Natural killer cell (primary cell): ENCODE data around the gene VAC14. TPM values are rescaled to one million over a fixed set of nuclear protein-coding genes. Genes with fewer than 3 reads are reported as not detected.
"Not testable (repeated sequence)": the region's sequence is repeated elsewhere in the genome, so short reads cannot be mapped to it uniquely, and the experiment has no call there.

ENCODE experiments used
- ATAC-seq, 3 donors: fragments of 150-1000 bp in 2 of 3; fragments of 200-7000 bp in 1 of 3; cut with Tn5 transposase; 1 replicate in 1 of 3; 2 replicates in 2 of 3; pipeline ENCODE4 v1.10.0; 2021; ENCODE audit warnings: mild to moderate bottlenecking in 2 of 3, moderate library complexity in 2 of 3
- DNase-seq, 2 donors: peaks; one replicate each; pipeline versions ENCODE4 v3.0.0 to v3.0.0-alpha.2; 2013 to 2021; ENCODE audit warnings: mixed read lengths in 1 of 2
- H3K27ac ChIP-seq: one replicate; pipeline ENCODE4 v1.5.1; 2013; ENCODE audit warnings: mild to moderate bottlenecking, low read length
- H3K27me3 ChIP-seq: one replicate; pipeline ENCODE4 v1.6.1; 2013; ENCODE audit warnings: low read length; ENCODE audit not compliant: control insufficient read depth, insufficient read depth
- H3K36me3 ChIP-seq: one replicate; pipeline ENCODE4 v1.6.1; 2013; ENCODE audit warnings: low read length; ENCODE audit not compliant: control insufficient read depth, insufficient read depth
- H3K4me1 ChIP-seq: one replicate; pipeline ENCODE4 v1.6.1; 2013; ENCODE audit warnings: low read length; ENCODE audit not compliant: control insufficient read depth, insufficient read depth
- H3K4me3 ChIP-seq: one replicate; pipeline ENCODE4 v1.5.1; 2013; ENCODE audit warnings: low read length
- H3K9me3 ChIP-seq: one replicate; pipeline ENCODE4 v1.6.1; 2013; ENCODE audit warnings: low read length; ENCODE audit not compliant: control insufficient read depth, insufficient read depth
- H3K27ac Mint-ChIP-seq, 2 donors: one replicate each; pipeline ENCODE4 v1.8.0; 2022; ENCODE audit warnings: mild to moderate bottlenecking in 2 of 2, mixed read lengths in 2 of 2, moderate library complexity in 1 of 2
- H3K27me3 Mint-ChIP-seq, 2 donors: one replicate each; pipeline ENCODE4 v1.8.0; 2022; ENCODE audit warnings: low read depth in 2 of 2, mixed read lengths in 2 of 2
- H3K36me3 Mint-ChIP-seq: one replicate; pipeline ENCODE4 v1.8.0; 2022; ENCODE audit warnings: mixed read lengths
- H3K4me1 Mint-ChIP-seq, 2 donors: one replicate each; pipeline ENCODE4 v1.8.0; 2022; ENCODE audit warnings: mixed read lengths in 2 of 2
- H3K4me3 Mint-ChIP-seq: one replicate; pipeline ENCODE4 v1.8.0; 2022; ENCODE audit warnings: mild to moderate bottlenecking, moderate library complexity, mixed read lengths
- H3K9me3 Mint-ChIP-seq, 2 donors: one replicate each; pipeline ENCODE4 v1.8.0; 2022; ENCODE audit warnings: mixed read lengths in 2 of 2
- CTCF ChIP-seq: fragments of 200-600 bp; IDR thresholded peaks from one replicate; pipeline ENCODE4 v1.8.0; 2022; ENCODE audit warnings: antibody characterized with exemption
- WGBS: methylation state at CpG from one replicate; pipeline ENCODE4 v1.1.7; 2013; ENCODE audit warnings: missing lambda C conversion rate; ENCODE audit not compliant: insufficient coverage; 5-methylcytosine and 5-hydroxymethylcytosine counted together
- intact Hi-C: fragments of 100-400 bp; cut with micrococcal nuclease; formaldehyde crosslinking; loops from one replicate; pipeline ENCODE4 v1.14.2; 2022
- total RNA-seq, 4 donors: library from RNA; stranded (reverse); fragments of 120-200 nt in 1 of 4; gene quantifications; one replicate each; pipeline versions ENCODE4 v1.2.3 to v1.2.4, GENCODE V29; 2013 to 2022

Gene VAC14
- total RNA-seq, 3 donors from 2014 or later (not counting 1 experiment from before 2014, with no cell fraction given), result 33.9 to 45.6 (median 43.4) TPM

- Histone ChIP-seq H3K4me1 (peaks cover 19% of the 10 kb centered on the region), H3K27me3 (no peaks in the 10 kb centered on the region), H3K4me3 (no peak overlapping the region), H3K27ac (no peak overlapping the region), H3K9me3 (no peaks in the 10 kb centered on the region), H3K36me3 (peaks cover 26% of the 10 kb centered on the region)
- H3K36me3 Mint-ChIP-seq, result peaks cover 8% of the 10 kb centered on the region
- H3K9me3 Mint-ChIP-seq, result no peaks in the 10 kb centered on the region
- DNase-seq (no peak), ATAC-seq (no peak)
- peaks cover 0 to 21% of the 10 kb centered on the region in 2 donors for H3K4me1 Mint-ChIP-seq
- peak overlapping the region in 1 of 2 donors; percentile 73 for H3K27ac Mint-ChIP-seq
- H3K4me3 Mint-ChIP-seq, result no peak overlapping the region
- intact Hi-C loops, result no loop called here
- no peak for TF ChIP-seq CTCF
- WGBS, result 97% methylated on average over 6 of the region's 6 CpGs
- H3K27me3 Mint-ChIP-seq, result no peaks in the 10 kb centered on the region
These were observed 55.4 kb downstream of the VAC14 start for GRCh38 chr16:70745536-70746025.

- intact Hi-C loops, result no loop called here
- Histone ChIP-seq H3K36me3 (peaks cover 25% of the 10 kb centered on the region), H3K27me3 (no peaks in the 10 kb centered on the region), H3K9me3 (no peaks in the 10 kb centered on the region), H3K4me1 (peaks cover 19% of the 10 kb centered on the region), H3K4me3 (no peak overlapping the region), H3K27ac (no peak overlapping the region)
- DNase-seq (no peak), ATAC-seq (no peak)
- no peaks in the 10 kb centered on the region for H3K27me3 Mint-ChIP-seq
- H3K36me3 Mint-ChIP-seq, result peaks cover 8% of the 10 kb centered on the region
- WGBS, result 98% methylated on average over 9 of the region's 9 CpGs
- no peak for TF ChIP-seq CTCF
- H3K27ac Mint-ChIP-seq, result no peak overlapping the region
- no peak overlapping the region for H3K4me3 Mint-ChIP-seq
- no peaks in the 10 kb centered on the region for H3K9me3 Mint-ChIP-seq
- peaks cover 0 to 21% of the 10 kb centered on the region in 2 donors for H3K4me1 Mint-ChIP-seq
These were observed 56.6 kb downstream of the VAC14 start for GRCh38 chr16:70744366-70744765.

GRCh38 chr16:70743791-70744190 lies 57.2 kb downstream of the VAC14 start:
- ATAC-seq (no peak), DNase-seq (no peak)
- Histone ChIP-seq H3K36me3 (peaks cover 25% of the 10 kb centered on the region), H3K9me3 (no peaks in the 10 kb centered on the region), H3K4me1 (peaks cover 21% of the 10 kb centered on the region), H3K27ac (no peak overlapping the region), H3K27me3 (no peaks in the 10 kb centered on the region), H3K4me3 (no peak overlapping the region)
- WGBS, result 96% methylated on average over 10 of the region's 10 CpGs
- no peak overlapping the region for H3K27ac Mint-ChIP-seq
- peaks cover 8% of the 10 kb centered on the region for H3K36me3 Mint-ChIP-seq
- no peak for TF ChIP-seq CTCF
- no peaks in the 10 kb centered on the region for H3K9me3 Mint-ChIP-seq
- H3K4me3 Mint-ChIP-seq, result no peak overlapping the region
- H3K27me3 Mint-ChIP-seq, result no peaks in the 10 kb centered on the region
- intact Hi-C loops, result no loop called here
- H3K4me1 Mint-ChIP-seq, result peaks cover 2 to 23% of the 10 kb centered on the region in 2 donors

- H3K9me3 ChIP-seq, H3K27me3 Mint-ChIP-seq, ATAC-seq, H3K4me3 Mint-ChIP-seq, H3K27ac ChIP-seq, H3K27me3 ChIP-seq, H3K4me3 ChIP-seq, H3K9me3 Mint-ChIP-seq, DNase-seq, intact Hi-C loops, H3K27ac Mint-ChIP-seq, H3K36me3 Mint-ChIP-seq: not testable (repeated sequence)
- peaks cover 24% of the 10 kb centered on the region for H3K36me3 ChIP-seq
- WGBS, result 96% methylated on average over 9 of the region's 9 CpGs
- H3K4me1 ChIP-seq, result peaks cover 30% of the 10 kb centered on the region
- peaks cover 10 to 23% of the 10 kb centered on the region in 2 donors for H3K4me1 Mint-ChIP-seq
These were observed 58.0 kb downstream of the VAC14 start for GRCh38 chr16:70742967-70743366.
